Measurements from ENCODE around the gene LTBP1. TPM values are rescaled to one million over a fixed set of nuclear protein-coding genes. Genes with fewer than 3 reads are reported as not detected.

Gene LTBP1
- total RNA-seq, 2 experiments from 2014 or later, result 0.10 to 0.27 TPM

DNA sequence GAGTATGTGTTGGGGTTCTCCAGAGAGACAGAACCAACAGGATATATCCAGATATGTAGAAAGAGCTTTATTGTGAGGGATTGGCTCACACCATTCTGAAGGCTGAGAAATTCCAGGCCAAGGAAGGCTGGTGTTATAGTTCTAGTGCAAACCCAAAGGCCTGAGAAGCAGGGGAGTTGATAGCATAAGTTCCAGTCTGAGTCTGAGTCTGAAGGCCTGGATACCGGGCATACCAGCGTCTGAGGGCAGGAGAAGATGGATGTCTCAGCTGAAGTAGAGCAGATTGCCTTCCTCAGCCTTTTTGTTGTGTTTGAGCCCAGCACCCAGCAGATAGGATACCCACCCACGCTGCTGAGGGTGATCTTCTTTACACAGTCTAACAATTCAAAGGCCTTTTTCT, 318.0 kb downstream of the LTBP1 start:
- Mint-ChIP-seq H3K27ac (no peak overlapping the region), H3K27me3 (peaks cover 7% of the 10 kb centered on the region), H3K9me3 (peaks cover 9% of the 10 kb centered on the region), H3K4me3 (no peak overlapping the region), H3K36me3 (peaks cover 2% of the 10 kb centered on the region), H3K4me1 (ENCODE audit: low read depth) (no peaks in the 10 kb centered on the region)
- intact Hi-C loops (cut with micrococcal nuclease), result no loop called here
- POLR2A ChIA-PET, result no interaction called here
- CTCF ChIA-PET, result no interaction called here
- no peak for DNase-seq

DNA sequence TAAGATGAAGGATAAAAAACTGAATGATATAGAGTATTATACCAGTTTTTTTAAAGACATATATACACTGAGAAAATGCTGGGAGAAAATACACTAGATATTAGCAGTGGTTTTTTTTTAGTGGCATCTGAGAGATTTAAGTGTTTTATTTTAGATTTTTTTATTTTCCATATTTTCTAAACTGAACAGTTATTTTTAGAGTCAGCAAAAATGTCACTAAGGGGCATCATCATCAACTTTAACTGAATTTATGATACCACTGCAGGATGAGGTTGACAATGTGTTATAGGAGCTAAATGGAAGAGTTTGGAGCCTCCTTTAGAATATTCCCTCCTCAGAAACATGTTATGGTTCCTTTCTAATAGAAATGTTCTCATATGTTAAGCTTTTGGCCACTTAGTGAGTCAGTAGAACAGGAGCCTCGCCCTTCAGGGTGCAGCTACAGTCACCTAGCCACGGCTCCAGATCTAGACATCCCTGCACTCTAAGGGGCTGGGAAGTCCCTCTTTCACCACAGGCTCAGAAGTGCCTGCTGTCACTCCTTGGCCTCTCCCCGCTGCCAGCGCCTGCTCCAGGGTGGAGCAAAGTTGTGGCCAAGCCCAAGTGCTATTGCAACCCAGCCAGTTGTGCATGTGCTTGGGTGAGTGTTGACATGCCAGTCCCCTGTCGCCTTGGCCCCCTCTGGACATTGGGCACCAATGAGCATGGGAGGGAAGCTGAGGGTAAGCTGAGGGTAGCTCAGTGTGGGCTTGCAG, 319.0 kb downstream of the LTBP1 start:
- H3K4me1 Mint-ChIP-seq (ENCODE audit: low read depth), result no peaks in the 10 kb centered on the region
- peaks cover 9% of the 10 kb centered on the region for H3K9me3 Mint-ChIP-seq
- ChIA-PET CTCF (no interaction called here), POLR2A (no interaction called here)
- DNase-seq, result no peak
- no peak overlapping the region for H3K27ac Mint-ChIP-seq
- no peak overlapping the region for H3K4me3 Mint-ChIP-seq
- intact Hi-C loops (cut with micrococcal nuclease), result no loop called here
- peaks cover 10% of the 10 kb centered on the region for H3K27me3 Mint-ChIP-seq
- peaks cover 2% of the 10 kb centered on the region for H3K36me3 Mint-ChIP-seq

- H3K36me3 Mint-ChIP-seq, result peaks cover 2% of the 10 kb centered on the region
- intact Hi-C loops (cut with micrococcal nuclease), result no loop called here
- ChIA-PET POLR2A (no interaction called here), CTCF (no interaction called here)
- H3K9me3 Mint-ChIP-seq, result peaks cover 9% of the 10 kb centered on the region
- H3K4me3 Mint-ChIP-seq, result no peak overlapping the region
- DNase-seq, result no peak
- no peak overlapping the region for H3K27ac Mint-ChIP-seq
- H3K4me1 Mint-ChIP-seq (ENCODE audit: low read depth), result no peaks in the 10 kb centered on the region
- peaks cover 10% of the 10 kb centered on the region for H3K27me3 Mint-ChIP-seq
These were observed 319.7 kb downstream of the LTBP1 start for GRCh38 chr2:33266467-33266866.

DNA sequence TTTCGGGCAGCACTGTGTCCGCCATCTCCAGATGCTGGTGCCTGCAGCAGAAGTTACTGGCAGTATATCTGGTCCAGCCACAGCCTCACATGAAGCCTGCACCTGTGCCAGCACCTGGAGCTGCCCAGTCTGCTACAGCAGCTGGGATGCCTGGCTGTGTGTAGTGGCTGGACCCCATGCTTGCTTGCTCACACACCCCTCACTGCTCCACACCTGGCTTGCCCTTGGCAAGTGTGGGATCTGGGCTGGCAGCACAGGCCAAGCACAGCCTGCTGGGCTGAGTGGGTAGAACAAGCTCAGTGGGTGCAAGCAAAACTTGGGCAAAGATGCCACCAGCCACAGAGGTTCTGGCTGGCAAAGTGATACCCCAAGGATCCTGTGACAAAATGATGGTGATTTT, 320.3 kb downstream of the LTBP1 start:
- ChIA-PET POLR2A (no interaction called here), CTCF (no interaction called here)
- H3K4me3 Mint-ChIP-seq, result no peak overlapping the region
- intact Hi-C loops (cut with micrococcal nuclease), result no loop called here
- DNase-seq, result no peak
- peaks cover 9% of the 10 kb centered on the region for H3K9me3 Mint-ChIP-seq
- peaks cover 3% of the 10 kb centered on the region for H3K4me1 Mint-ChIP-seq (ENCODE audit: low read depth)
- H3K36me3 Mint-ChIP-seq, result peaks cover 2% of the 10 kb centered on the region
- H3K27me3 Mint-ChIP-seq, result peaks cover 10% of the 10 kb centered on the region
- H3K27ac Mint-ChIP-seq, result no peak overlapping the region

DNA sequence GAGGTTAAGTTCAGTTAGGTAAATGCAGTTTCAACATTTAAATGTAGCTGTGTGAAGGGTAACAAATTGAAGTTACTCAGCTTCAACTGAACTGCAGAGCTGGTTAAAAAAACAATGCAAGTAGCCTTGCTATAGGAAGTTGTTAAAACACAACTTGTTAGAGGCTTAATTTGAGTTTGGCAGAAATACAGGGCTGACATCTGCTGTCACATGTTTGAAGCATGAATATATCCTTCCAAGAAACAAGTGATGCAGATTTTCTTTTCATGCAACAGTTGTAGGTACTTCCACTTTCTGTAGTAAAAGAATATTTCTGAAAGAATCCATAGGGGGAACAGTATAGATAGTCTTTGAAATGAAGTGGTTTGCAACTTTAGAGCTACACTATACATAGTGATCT, 321.0 kb downstream of the LTBP1 start:
- Mint-ChIP-seq H3K4me3 (no peak overlapping the region), H3K27me3 (peaks cover 10% of the 10 kb centered on the region), H3K4me1 (ENCODE audit: low read depth) (peaks cover 5% of the 10 kb centered on the region), H3K36me3 (peaks cover 2% of the 10 kb centered on the region), H3K9me3 (peaks cover 9% of the 10 kb centered on the region), H3K27ac (no peak overlapping the region)
- CTCF ChIA-PET, result interaction anchor here (0.9 kb wide), 1 partner anchor 60 kb away, joined by 3 read pairs; no protein-coding TSS in a partner anchor
- no peak for DNase-seq
- POLR2A ChIA-PET, result no interaction called here
- intact Hi-C loops (cut with micrococcal nuclease), result no loop called here

- DNase-seq, result no peak
- no peak overlapping the region for H3K4me3 Mint-ChIP-seq
- peaks cover 9% of the 10 kb centered on the region for H3K27me3 Mint-ChIP-seq
- ChIA-PET POLR2A (no interaction called here), CTCF (interaction anchor here (0.9 kb wide), 1 partner anchor 60 kb away, joined by 3 read pairs; no protein-coding TSS in a partner anchor)
- peaks cover 9% of the 10 kb centered on the region for H3K9me3 Mint-ChIP-seq
- intact Hi-C loops (cut with micrococcal nuclease), result no loop called here
- peaks cover 5% of the 10 kb centered on the region for H3K4me1 Mint-ChIP-seq (ENCODE audit: low read depth)
- H3K36me3 Mint-ChIP-seq, result peaks cover 2% of the 10 kb centered on the region
- no peak overlapping the region for H3K27ac Mint-ChIP-seq
These were observed 321.6 kb downstream of the LTBP1 start for GRCh38 chr2:33268246-33268831.

DNA sequence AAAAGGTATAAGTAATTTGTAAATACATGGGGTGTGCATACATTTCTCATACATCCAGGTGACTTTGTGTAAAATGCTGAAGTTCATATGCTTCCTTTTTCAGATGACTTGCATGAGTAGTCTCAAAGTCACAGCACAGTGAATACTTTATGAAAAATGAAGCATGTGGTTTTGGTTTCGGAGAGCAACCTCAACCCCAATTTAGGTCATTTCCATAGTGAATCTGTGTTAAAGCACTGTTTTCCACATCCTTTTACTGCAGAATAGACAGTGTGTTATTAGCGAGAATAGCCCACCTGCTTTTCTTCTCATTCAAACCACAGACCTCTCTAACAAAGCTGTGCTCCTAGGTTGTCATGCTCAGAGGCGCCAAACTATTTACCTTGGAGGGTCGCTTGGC, 325.2 kb downstream of the LTBP1 start:
- intact Hi-C loops (cut with micrococcal nuclease), result loop anchor here (1.0 to 10.0 kb wide), 4 partner anchors 41 to 216 kb away; no protein-coding TSS in a partner anchor
- CTCF ChIA-PET, result interaction anchor here (0.7 kb wide), 1 partner anchor 139 kb away, joined by 3 read pairs; no protein-coding TSS in a partner anchor
- Mint-ChIP-seq H3K4me1 (ENCODE audit: low read depth) (peaks cover 7% of the 10 kb centered on the region), H3K27me3 (peaks cover 16% of the 10 kb centered on the region), H3K4me3 (no peak overlapping the region), H3K27ac (no peak overlapping the region), H3K36me3 (no peaks in the 10 kb centered on the region), H3K9me3 (no peaks in the 10 kb centered on the region)
- peak; percentile 19 for DNase-seq
- POLR2A ChIA-PET, result no interaction called here

GRCh38 chr2:33273479-33273878, 326.7 kb downstream of the LTBP1 start:
- no peak for DNase-seq
- Mint-ChIP-seq H3K4me1 (ENCODE audit: low read depth) (peaks cover 7% of the 10 kb centered on the region), H3K36me3 (no peaks in the 10 kb centered on the region), H3K27ac (no peak overlapping the region), H3K9me3 (no peaks in the 10 kb centered on the region), H3K4me3 (no peak overlapping the region), H3K27me3 (peaks cover 18% of the 10 kb centered on the region)
- intact Hi-C loops (cut with micrococcal nuclease), result loop anchor here (2.0 to 10.0 kb wide), 2 partner anchors 39 to 91 kb away; no protein-coding TSS in a partner anchor
- ChIA-PET CTCF (no interaction called here), POLR2A (no interaction called here)

- ChIA-PET CTCF (no interaction called here), POLR2A (no interaction called here)
- no peak for DNase-seq
- intact Hi-C loops (cut with micrococcal nuclease), result loop anchor here (10.0 kb wide), 1 partner anchor 90 kb away; no protein-coding TSS in a partner anchor
- no peaks in the 10 kb centered on the region for H3K36me3 Mint-ChIP-seq
- H3K9me3 Mint-ChIP-seq, result no peaks in the 10 kb centered on the region
- peaks cover 7% of the 10 kb centered on the region for H3K4me1 Mint-ChIP-seq (ENCODE audit: low read depth)
- no peak overlapping the region for H3K27ac Mint-ChIP-seq
- no peak overlapping the region for H3K4me3 Mint-ChIP-seq
- H3K27me3 Mint-ChIP-seq, result peaks cover 14% of the 10 kb centered on the region
These were observed 327.8 kb downstream of the LTBP1 start for GRCh38 chr2:33274524-33274923.

DNA sequence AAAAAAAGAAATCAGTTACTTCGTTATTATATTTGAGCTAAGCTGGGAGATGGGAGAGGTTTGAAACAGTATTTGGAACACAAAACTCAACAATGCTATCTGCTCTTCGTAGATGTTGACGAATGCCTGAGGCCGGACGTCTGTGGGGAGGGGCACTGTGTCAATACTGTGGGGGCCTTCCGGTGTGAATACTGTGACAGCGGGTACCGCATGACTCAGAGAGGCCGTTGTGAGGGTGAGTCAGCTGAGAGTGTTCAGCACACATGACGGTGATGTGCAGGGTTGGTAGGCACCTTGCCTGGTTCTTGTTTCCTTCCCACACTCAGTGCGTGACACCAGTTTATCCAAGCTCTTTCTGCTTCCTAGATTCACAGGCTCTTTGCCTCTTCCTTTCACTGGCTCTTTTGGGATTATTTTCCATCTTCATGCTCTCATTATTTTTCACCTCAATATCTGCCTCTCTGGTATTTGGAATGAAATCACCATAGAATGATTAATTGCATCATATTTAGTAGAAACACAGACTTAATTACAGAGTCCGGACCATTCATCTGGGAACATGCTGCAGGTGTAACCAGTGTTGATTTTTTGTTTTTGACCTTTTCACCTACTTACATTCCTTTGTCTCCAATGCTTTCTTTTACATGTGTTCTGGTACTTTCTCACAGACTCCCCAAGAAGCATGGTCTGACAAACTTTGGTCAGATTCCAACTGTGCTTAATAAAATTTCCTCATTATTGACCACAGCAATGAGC, 329.1 kb downstream of the LTBP1 start:
- peak; percentile 67 for DNase-seq
- no peak overlapping the region for H3K4me3 Mint-ChIP-seq
- intact Hi-C loops (cut with micrococcal nuclease), result loop anchor here (10.0 kb wide), 1 partner anchor 89 kb away; no protein-coding TSS in a partner anchor
- no peak overlapping the region for H3K27ac Mint-ChIP-seq
- ChIA-PET CTCF (no interaction called here), POLR2A (no interaction called here)
- no peaks in the 10 kb centered on the region for H3K9me3 Mint-ChIP-seq
- H3K27me3 Mint-ChIP-seq, result peaks cover 9% of the 10 kb centered on the region
- no peaks in the 10 kb centered on the region for H3K36me3 Mint-ChIP-seq
- peaks cover 7% of the 10 kb centered on the region for H3K4me1 Mint-ChIP-seq (ENCODE audit: low read depth)

DNA sequence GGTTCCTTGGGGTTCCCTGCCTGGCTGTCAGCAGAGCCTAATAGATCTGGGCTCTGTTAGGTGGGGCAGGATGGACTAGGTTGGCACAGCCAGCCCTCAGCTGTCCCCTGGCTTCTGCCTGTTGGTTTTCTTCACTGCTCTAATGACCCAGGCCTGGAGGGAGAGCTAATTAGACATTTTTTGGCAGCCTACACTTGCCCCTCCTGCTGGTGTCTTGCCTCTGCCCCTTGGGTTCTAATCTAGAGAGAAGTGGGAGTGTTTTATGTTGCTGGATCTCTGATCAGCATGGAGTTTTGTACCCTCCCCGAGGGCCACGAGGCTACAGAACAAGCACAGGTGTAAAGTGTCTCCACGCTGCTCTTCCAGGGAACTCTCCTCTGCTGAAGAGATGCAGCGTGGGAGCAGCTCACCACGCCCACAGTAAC, 330.3 kb downstream of the LTBP1 start:
- Mint-ChIP-seq H3K4me1 (ENCODE audit: low read depth) (peaks cover 4% of the 10 kb centered on the region), H3K4me3 (no peak overlapping the region), H3K27ac (no peak overlapping the region), H3K36me3 (no peaks in the 10 kb centered on the region), H3K27me3 (peaks cover 9% of the 10 kb centered on the region), H3K9me3 (no peaks in the 10 kb centered on the region)
- no peak for DNase-seq
- ChIA-PET CTCF (no interaction called here), POLR2A (no interaction called here)
- intact Hi-C loops (cut with micrococcal nuclease), result loop anchor here (10.0 kb wide), 1 partner anchor 88 kb away; no protein-coding TSS in a partner anchor

DNA sequence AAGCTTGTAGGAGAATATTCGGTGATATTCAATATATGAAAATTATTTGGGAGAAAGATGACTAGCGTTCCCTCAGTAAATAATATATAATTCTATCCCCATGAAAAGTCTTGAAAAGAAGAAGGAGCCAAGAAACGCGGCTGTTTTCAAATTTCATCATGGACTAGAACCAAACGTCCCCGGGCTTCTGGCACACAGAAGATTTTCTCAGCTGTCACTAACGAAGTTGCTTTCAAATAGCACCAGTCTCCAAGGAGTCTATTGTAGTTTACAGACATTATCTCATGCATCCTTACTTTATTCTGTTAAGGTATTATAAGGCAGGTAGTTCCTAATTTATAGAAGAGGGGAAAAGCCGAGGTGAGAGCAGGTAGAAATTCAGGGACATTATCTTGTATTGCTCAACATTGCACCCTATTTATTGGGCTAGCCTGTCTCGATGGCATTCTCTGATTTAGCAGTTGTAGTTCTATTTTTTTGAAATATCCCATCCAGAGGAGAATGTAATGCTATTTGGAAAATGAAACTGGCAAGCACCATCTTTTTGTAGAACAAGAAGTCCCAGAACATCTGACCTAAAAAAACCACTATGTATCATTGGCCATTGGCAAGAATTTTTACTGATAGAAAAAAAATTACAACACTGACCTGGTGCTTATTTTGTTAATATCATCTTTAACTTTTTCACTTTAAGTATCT, 331.6 kb downstream of the LTBP1 start:
- H3K27me3 Mint-ChIP-seq, result peaks cover 9% of the 10 kb centered on the region
- no peak overlapping the region for H3K27ac Mint-ChIP-seq
- POLR2A ChIA-PET, result no interaction called here
- no peak overlapping the region for H3K4me3 Mint-ChIP-seq
- H3K36me3 Mint-ChIP-seq, result no peaks in the 10 kb centered on the region
- CTCF ChIA-PET, result interaction anchor here (0.5 kb wide), 1 partner anchor 41 kb away, joined by 3 read pairs; no protein-coding TSS in a partner anchor
- H3K9me3 Mint-ChIP-seq, result no peaks in the 10 kb centered on the region
- intact Hi-C loops (cut with micrococcal nuclease), result loop anchor here (10.0 kb wide), 1 partner anchor 86 kb away; no protein-coding TSS in a partner anchor
- H3K4me1 Mint-ChIP-seq (ENCODE audit: low read depth), result peaks cover 2% of the 10 kb centered on the region
- no peak for DNase-seq
